Subcutaneous adipose tissue (tissue), 4 donors: ENCODE data around the gene NCOA1. TPM values are rescaled to one million over a fixed set of nuclear protein-coding genes. Genes with fewer than 3 reads are reported as not detected.

Experiments used
- total RNA-seq, 4 donors: library from RNA; depleted of rRNA; stranded (reverse); fragments of >200 nt; gene quantifications; one replicate each; pipeline ENCODE4 v1.1.0, GENCODE V29; 2016
- TF ChIP-seq, protein P1 (sequence below): fragments of 450-650 bp; IDR thresholded peaks from one replicate; pipeline ENCODE4 v1.5.1; 2016; ENCODE audit warnings: low read depth, mild to moderate bottlenecking, control low read depth, antibody characterized with exemption, moderate library complexity

Gene NCOA1
- total RNA-seq, 4 donors from 2014 or later, result 48.2 to 84.6 (median 53.1) TPM

GRCh38 chr2:24469148-24469650, 21.9 kb upstream of the NCOA1 start:
- TF ChIP-seq, protein P1, sequence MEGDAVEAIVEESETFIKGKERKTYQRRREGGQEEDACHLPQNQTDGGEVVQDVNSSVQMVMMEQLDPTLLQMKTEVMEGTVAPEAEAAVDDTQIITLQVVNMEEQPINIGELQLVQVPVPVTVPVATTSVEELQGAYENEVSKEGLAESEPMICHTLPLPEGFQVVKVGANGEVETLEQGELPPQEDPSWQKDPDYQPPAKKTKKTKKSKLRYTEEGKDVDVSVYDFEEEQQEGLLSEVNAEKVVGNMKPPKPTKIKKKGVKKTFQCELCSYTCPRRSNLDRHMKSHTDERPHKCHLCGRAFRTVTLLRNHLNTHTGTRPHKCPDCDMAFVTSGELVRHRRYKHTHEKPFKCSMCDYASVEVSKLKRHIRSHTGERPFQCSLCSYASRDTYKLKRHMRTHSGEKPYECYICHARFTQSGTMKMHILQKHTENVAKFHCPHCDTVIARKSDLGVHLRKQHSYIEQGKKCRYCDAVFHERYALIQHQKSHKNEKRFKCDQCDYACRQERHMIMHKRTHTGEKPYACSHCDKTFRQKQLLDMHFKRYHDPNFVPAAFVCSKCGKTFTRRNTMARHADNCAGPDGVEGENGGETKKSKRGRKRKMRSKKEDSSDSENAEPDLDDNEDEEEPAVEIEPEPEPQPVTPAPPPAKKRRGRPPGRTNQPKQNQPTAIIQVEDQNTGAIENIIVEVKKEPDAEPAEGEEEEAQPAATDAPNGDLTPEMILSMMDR, result no peak

DNA sequence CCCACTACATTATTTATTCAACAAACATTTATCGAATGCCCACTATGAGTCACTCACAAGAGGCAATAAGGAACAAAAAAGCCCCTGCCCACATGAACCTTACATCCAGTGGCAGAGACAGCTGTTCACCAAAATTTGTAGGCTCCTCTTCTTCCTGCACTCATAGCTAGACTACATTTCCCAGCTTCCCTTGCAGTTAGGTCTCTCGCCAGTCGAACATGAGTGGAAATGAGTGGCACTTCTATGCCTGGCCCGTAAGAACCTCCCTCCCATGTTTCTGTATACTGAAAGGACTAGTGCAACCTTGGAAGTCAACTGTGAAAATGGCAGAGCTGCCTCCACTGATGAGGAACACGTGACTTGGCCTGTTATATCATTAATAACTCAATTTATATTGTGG, 19.4 kb upstream of the NCOA1 start:
- TF ChIP-seq, protein P1, result no peak

- TF ChIP-seq, protein P1, result no peak
Observed at GRCh38 chr2:24472416-24472815, 18.6 kb upstream of the NCOA1 start.

- TF ChIP-seq, protein P1, result no peak
Observed at GRCh38 chr2:24473626-24474025, 17.4 kb upstream of the NCOA1 start.

GRCh38 chr2:24474053-24474452, 17.0 kb upstream of the NCOA1 start:
- TF ChIP-seq, protein P1, result no peak

GRCh38 chr2:24477229-24477628, 13.8 kb upstream of the NCOA1 start:
- TF ChIP-seq, protein P1, result no peak

DNA sequence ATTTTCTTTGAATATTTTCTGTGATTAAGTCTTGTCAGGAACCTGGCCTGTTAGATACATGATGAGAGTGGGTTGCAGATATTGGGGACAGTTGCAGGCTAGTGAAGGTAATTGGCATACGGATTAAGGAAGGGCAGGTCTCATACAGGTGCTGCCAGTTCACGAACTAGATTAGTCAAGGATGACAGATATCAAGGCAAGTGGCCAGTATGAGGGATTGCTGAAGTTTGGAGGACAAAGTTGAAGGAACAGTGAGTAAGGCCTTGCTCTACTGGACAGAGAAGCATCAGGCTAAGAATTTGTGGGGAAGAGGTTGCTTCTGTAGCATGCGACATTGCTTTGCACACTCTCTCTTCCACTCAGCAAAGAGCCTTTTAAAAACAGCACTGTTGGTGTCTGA, 12.8 kb upstream of the NCOA1 start:
- TF ChIP-seq, protein P1, result no peak
